Measurements from ENCODE around the gene PIGO. TPM values are rescaled to one million over a fixed set of nuclear protein-coding genes. Genes with fewer than 3 reads are reported as not detected.
A peak's percentile ranks its signal among the peaks of the same experiment; 100 is the strongest.

The PIGO gene
- total RNA-seq, 4 donors from 2014 or later = 6.6 to 12.3 (median 7.3) TPM

DNA sequence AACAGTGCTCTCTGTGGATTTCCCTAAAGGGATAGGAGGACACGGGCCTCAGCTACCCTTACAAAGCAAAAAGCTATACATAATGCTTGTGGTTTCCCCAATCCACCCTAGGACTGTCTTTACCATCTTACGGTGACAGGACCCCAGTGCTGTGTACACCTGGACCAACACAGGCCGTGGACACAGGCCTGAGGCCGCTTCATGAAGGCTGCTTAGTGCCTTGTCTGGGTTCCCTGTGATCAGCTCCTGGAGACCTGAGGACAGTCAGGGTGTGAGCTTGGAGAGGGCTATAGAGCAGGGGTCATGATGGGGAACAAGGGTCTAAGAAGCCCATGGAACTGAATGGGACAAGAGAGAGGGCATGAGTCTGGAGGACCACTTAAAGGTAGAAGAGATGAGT lies 19.5 kb downstream of the PIGO start:
- Histone ChIP-seq H3K4me3 (no peak overlapping the region), H3K4me1 (peaks cover 12 to 15% of the 10 kb centered on the region in 2 donors), H3K27ac (no peak overlapping the region), H3K27me3 (no peaks in the 10 kb centered on the region), H3K9me3 (no peaks in the 10 kb centered on the region), H3K36me3 (no peaks in the 10 kb centered on the region)
- ATAC-seq (no peak), DNase-seq (no peak)
- in situ Hi-C loops (cut with MboI; ENCODE audit: low sequenced_read_pairs in 4 of 4) = loop anchor here in 1 of 4 donors (25.0 kb wide), 1 partner anchor 415 kb away; the partner anchor contains the start of genes CCL27 and IL11RA
- intact Hi-C loops (cut with DNase I; ENCODE audit: low total_unique reads) = no loop called here
- TF ChIP-seq POLR2A (IDR thresholded peaks at IDR 0.05) = no peak
- TF ChIP-seq, protein P1, sequence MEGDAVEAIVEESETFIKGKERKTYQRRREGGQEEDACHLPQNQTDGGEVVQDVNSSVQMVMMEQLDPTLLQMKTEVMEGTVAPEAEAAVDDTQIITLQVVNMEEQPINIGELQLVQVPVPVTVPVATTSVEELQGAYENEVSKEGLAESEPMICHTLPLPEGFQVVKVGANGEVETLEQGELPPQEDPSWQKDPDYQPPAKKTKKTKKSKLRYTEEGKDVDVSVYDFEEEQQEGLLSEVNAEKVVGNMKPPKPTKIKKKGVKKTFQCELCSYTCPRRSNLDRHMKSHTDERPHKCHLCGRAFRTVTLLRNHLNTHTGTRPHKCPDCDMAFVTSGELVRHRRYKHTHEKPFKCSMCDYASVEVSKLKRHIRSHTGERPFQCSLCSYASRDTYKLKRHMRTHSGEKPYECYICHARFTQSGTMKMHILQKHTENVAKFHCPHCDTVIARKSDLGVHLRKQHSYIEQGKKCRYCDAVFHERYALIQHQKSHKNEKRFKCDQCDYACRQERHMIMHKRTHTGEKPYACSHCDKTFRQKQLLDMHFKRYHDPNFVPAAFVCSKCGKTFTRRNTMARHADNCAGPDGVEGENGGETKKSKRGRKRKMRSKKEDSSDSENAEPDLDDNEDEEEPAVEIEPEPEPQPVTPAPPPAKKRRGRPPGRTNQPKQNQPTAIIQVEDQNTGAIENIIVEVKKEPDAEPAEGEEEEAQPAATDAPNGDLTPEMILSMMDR (IDR thresholded peaks at IDR 0.05 in 4 of 5, conservative IDR thresholded peaks at IDR 0.05 in 1 of 5) = no peak

DNA sequence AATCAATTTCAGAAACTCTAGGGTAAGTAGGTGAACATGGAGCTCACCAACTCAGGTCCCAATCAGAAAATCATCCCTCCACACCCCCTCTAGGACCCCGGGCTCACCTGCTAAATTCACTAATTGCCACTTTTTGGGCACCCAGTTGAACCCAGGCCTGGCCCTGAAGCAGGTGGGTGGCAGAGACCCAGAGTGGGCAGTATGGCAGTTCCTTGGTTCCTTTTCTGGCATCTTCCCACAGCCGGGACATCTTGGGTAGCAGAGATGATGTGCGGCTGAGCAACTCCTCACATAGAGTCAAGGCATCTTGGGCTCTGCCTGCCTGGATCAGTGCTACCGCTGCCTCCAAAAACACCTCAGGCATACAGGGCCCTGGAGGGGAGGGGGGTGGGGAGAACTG lies 21.0 kb downstream of the PIGO start:
- intact Hi-C loops (cut with DNase I; ENCODE audit: low total_unique reads) = no loop called here
- TF ChIP-seq, protein P1 (IDR thresholded peaks at IDR 0.05 in 4 of 5, conservative IDR thresholded peaks at IDR 0.05 in 1 of 5) = no peak
- TF ChIP-seq POLR2A (IDR thresholded peaks at IDR 0.05) = no peak
- ATAC-seq (no peak), DNase-seq (no peak)
- in situ Hi-C loops (cut with MboI; ENCODE audit: low sequenced_read_pairs in 4 of 4) = loop anchor here in 1 of 4 donors (25.0 kb wide), 1 partner anchor 413 kb away; the partner anchor contains the start of genes CCL27 and IL11RA
- H3K9me3 ChIP-seq = no peaks in the 10 kb centered on the region
- peaks cover 18% of the 10 kb centered on the region in 2 donors for H3K4me1 ChIP-seq
- no peak overlapping the region for H3K27ac ChIP-seq
- no peaks in the 10 kb centered on the region for H3K27me3 ChIP-seq
- H3K4me3 ChIP-seq = no peak overlapping the region
- H3K36me3 ChIP-seq = no peaks in the 10 kb centered on the region

- ATAC-seq (no peak), DNase-seq (no peak)
- H3K9me3 ChIP-seq = no peaks in the 10 kb centered on the region
- H3K27me3 ChIP-seq = no peaks in the 10 kb centered on the region
- no peaks in the 10 kb centered on the region for H3K36me3 ChIP-seq
- intact Hi-C loops (cut with DNase I; ENCODE audit: low total_unique reads) = loop anchor here (5.0 kb wide), 1 partner anchor 528 kb away; no protein-coding TSS in a partner anchor
- no peak overlapping the region for H3K4me3 ChIP-seq
- no peak overlapping the region for H3K27ac ChIP-seq
- in situ Hi-C loops (cut with MboI; ENCODE audit: low sequenced_read_pairs in 4 of 4) = loop anchor here in 1 of 4 donors (25.0 kb wide), 1 partner anchor 412 kb away; the partner anchor contains the start of genes CCL27 and IL11RA
- no peak for TF ChIP-seq POLR2A (IDR thresholded peaks at IDR 0.05)
- TF ChIP-seq, protein P1 (IDR thresholded peaks at IDR 0.05 in 4 of 5, conservative IDR thresholded peaks at IDR 0.05 in 1 of 5) = no peak
- peaks cover 21 to 23% of the 10 kb centered on the region in 2 donors for H3K4me1 ChIP-seq
Observed at GRCh38 chr9:35074791-35075190, 21.6 kb downstream of the PIGO start.

GRCh38 chr9:35074141-35074540 lies 22.2 kb downstream of the PIGO start:
- Histone ChIP-seq H3K27ac (no peak overlapping the region), H3K4me1 (peaks cover 23 to 28% of the 10 kb centered on the region in 2 donors), H3K9me3 (no peaks in the 10 kb centered on the region), H3K4me3 (no peak overlapping the region), H3K36me3 (no peaks in the 10 kb centered on the region), H3K27me3 (no peaks in the 10 kb centered on the region)
- no peak for TF ChIP-seq POLR2A (IDR thresholded peaks at IDR 0.05)
- TF ChIP-seq, protein P1 (IDR thresholded peaks at IDR 0.05 in 4 of 5, conservative IDR thresholded peaks at IDR 0.05 in 1 of 5) = no peak
- intact Hi-C loops (cut with DNase I; ENCODE audit: low total_unique reads) = loop anchor here (5.0 kb wide), 1 partner anchor 528 kb away; no protein-coding TSS in a partner anchor
- in situ Hi-C loops (cut with MboI; ENCODE audit: low sequenced_read_pairs in 4 of 4) = no loop called here
- DNase-seq (no peak), ATAC-seq (no peak)

DNA sequence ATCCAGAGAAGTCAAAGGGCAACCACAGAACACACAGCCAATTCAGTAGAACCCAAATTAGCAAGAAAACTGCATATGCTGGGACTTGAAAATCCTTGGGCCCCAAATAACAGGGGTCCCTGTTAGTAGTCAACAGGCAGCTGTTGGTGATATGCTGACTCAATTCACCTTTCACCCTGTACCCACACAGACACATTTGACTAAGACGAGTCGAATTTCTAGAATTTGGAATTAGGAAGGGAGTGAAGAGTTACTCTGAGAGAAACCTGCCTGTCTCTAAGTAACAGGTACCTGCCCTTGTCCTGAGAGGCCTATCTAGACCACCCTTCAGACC lies 23.1 kb downstream of the PIGO start:
- peak overlapping the region; percentile 70 to 100 (median 94) for H3K27ac ChIP-seq
- peaks cover 0 to under 1% of the 10 kb centered on the region in 2 donors for H3K36me3 ChIP-seq
- peak overlapping the region in 2 of 4 donors; percentile 15 to 93 for H3K4me3 ChIP-seq
- intact Hi-C loops (cut with DNase I; ENCODE audit: low total_unique reads) (loop anchor here (2.0 to 5.0 kb wide), 3 partner anchors 30 to 616 kb away; partner anchors contain the start of genes STOML2 and TPM2), in situ Hi-C loops (cut with MboI; ENCODE audit: low sequenced_read_pairs in 4 of 4) (no loop called here)
- ATAC-seq (no peak), DNase-seq (no peak)
- no peaks in the 10 kb centered on the region for H3K27me3 ChIP-seq
- no peaks in the 10 kb centered on the region for H3K9me3 ChIP-seq
- no peak for TF ChIP-seq POLR2A (IDR thresholded peaks at IDR 0.05)
- TF ChIP-seq, protein P1 (IDR thresholded peaks at IDR 0.05 in 4 of 5, conservative IDR thresholded peaks at IDR 0.05 in 1 of 5) = no peak
- H3K4me1 ChIP-seq = peaks cover 27 to 32% of the 10 kb centered on the region in 2 donors

Measured in gastrocnemius medialis (tissue), 4 donors.